ENCODE results near the gene GNAQ. TPM values are rescaled to one million over a fixed set of nuclear protein-coding genes. Genes with fewer than 3 reads are reported as not detected.

Gene GNAQ
- total and polyA plus RNA-seq, 8 donors, result 13.1 to 75.3 (median 38.5) TPM

- H3K4me1 ChIP-seq, result peaks cover 13 to 75% (median 48%) of the 10 kb centered on the region in 4 donors
- no peak for TF ChIP-seq POLR2A (IDR thresholded peaks at IDR 0.05)
- TF ChIP-seq EP300 (IDR thresholded peaks at IDR 0.05), result no peak
- TF ChIP-seq POLR2AphosphoS5 (IDR thresholded peaks at IDR 0.05), result no peak
- no peak for TF ChIP-seq CTCF (IDR thresholded peaks at IDR 0.05)
- no peak overlapping the region for H3K4me3 ChIP-seq
- no peak for DNase-seq
- WGBS, 5 donors, result 68 to 81% (median 78%) methylated on average over 5 of the region's 5 CpGs
- no peaks in the 10 kb centered on the region for H3K36me3 ChIP-seq
- no peak overlapping the region for H3K27ac ChIP-seq
- intact Hi-C loops (cut with DNase I; ENCODE audit: low total_unique reads), result no loop called here
- H3K9me3 ChIP-seq, result no peaks in the 10 kb centered on the region
- no peaks in the 10 kb centered on the region for H3K27me3 ChIP-seq
Observed at GRCh38 chr9:77991191-77991590, 40.4 kb downstream of the GNAQ start.

GRCh38 chr9:77989909-77990308 lies 41.7 kb downstream of the GNAQ start:
- intact Hi-C loops (cut with DNase I; ENCODE audit: low total_unique reads), result no loop called here
- TF ChIP-seq CTCF (IDR thresholded peaks at IDR 0.05) (no peak), POLR2A (IDR thresholded peaks at IDR 0.05) (no peak), EP300 (IDR thresholded peaks at IDR 0.05) (no peak), POLR2AphosphoS5 (IDR thresholded peaks at IDR 0.05) (no peak)
- H3K9me3 ChIP-seq, result no peaks in the 10 kb centered on the region
- H3K27ac ChIP-seq, result peak overlapping the region in 1 of 5 donors; percentile 11
- no peaks in the 10 kb centered on the region for H3K27me3 ChIP-seq
- peaks cover 19 to 82% (median 57%) of the 10 kb centered on the region in 4 donors for H3K4me1 ChIP-seq
- DNase-seq, result no peak
- no peak overlapping the region for H3K4me3 ChIP-seq
- no peaks in the 10 kb centered on the region for H3K36me3 ChIP-seq

- Histone ChIP-seq H3K27ac (peak overlapping the region in 1 of 5 donors; percentile 56), H3K4me1 (peaks cover 19 to 83% (median 59%) of the 10 kb centered on the region in 4 donors), H3K4me3 (no peak overlapping the region), H3K9me3 (no peaks in the 10 kb centered on the region), H3K36me3 (no peaks in the 10 kb centered on the region), H3K27me3 (no peaks in the 10 kb centered on the region)
- WGBS, 5 donors, result 63 to 86% (median 74%) methylated on average over 2 of the region's 2 CpGs
- DNase-seq, result no peak
- intact Hi-C loops (cut with DNase I; ENCODE audit: low total_unique reads), result no loop called here
- TF ChIP-seq CTCF (IDR thresholded peaks at IDR 0.05) (no peak), POLR2AphosphoS5 (IDR thresholded peaks at IDR 0.05) (no peak), POLR2A (IDR thresholded peaks at IDR 0.05) (no peak), EP300 (IDR thresholded peaks at IDR 0.05) (no peak)
Observed at GRCh38 chr9:77989458-77989857, 42.2 kb downstream of the GNAQ start.

- H3K4me1 ChIP-seq, result peaks cover 19 to 82% (median 59%) of the 10 kb centered on the region in 4 donors
- TF ChIP-seq POLR2A (IDR thresholded peaks at IDR 0.05) (no peak), POLR2AphosphoS5 (IDR thresholded peaks at IDR 0.05) (no peak), EP300 (IDR thresholded peaks at IDR 0.05) (no peak), CTCF (IDR thresholded peaks at IDR 0.05) (no peak)
- no peaks in the 10 kb centered on the region for H3K36me3 ChIP-seq
- no peak for DNase-seq
- no peaks in the 10 kb centered on the region for H3K9me3 ChIP-seq
- H3K27ac ChIP-seq, result peak overlapping the region in 2 of 5 donors; percentile 54 to 75
- no peak overlapping the region for H3K4me3 ChIP-seq
- no peaks in the 10 kb centered on the region for H3K27me3 ChIP-seq
- intact Hi-C loops (cut with DNase I; ENCODE audit: low total_unique reads), result no loop called here
- WGBS, 5 donors, result 21 to 47% (median 26%) methylated on average over 1 of the region's 1 CpG
Observed at GRCh38 chr9:77988630-77989029, 43.0 kb downstream of the GNAQ start.
